ENCODE data around the gene SHC2. TPM values are rescaled to one million over a fixed set of nuclear protein-coding genes. Genes with fewer than 3 reads are reported as not detected.
"Not testable (repeated sequence)": the region's sequence is repeated elsewhere in the genome, so short reads cannot be mapped to it uniquely, and the experiment has no call there.

Gene SHC2
- total and polyA plus RNA-seq, 9 donors = 0.62 to 40.7 (median 15.4) TPM

- WGBS, 3 donors = 57 to 68% (median 60%) methylated on average over 15 of the region's 15 CpGs
- intact Hi-C loops (cut with DNase I) = no loop called here
Observed at GRCh38 chr19:484494-484893, 23.7 kb upstream of the SHC2 start.

GRCh38 chr19:483332-484072 lies 22.7 kb upstream of the SHC2 start:
- no peak for DNase-seq
- Histone ChIP-seq H3K36me3 (no peaks in the 10 kb centered on the region), H3K4me3 (no peak overlapping the region), H3K27me3 (no peaks in the 10 kb centered on the region), H3K4me1 (ENCODE audit: insufficient read depth) (no peaks in the 10 kb centered on the region), H3K27ac (no peak overlapping the region), H3K9me3 (no peaks in the 10 kb centered on the region)
- WGBS, 3 donors = 49 to 57% (median 50%) methylated on average over 21 of the region's 21 CpGs
- intact Hi-C loops (cut with DNase I) = no loop called here
- no peak for TF ChIP-seq EP300 (IDR thresholded peaks at IDR 0.05)
- TF ChIP-seq CTCF (IDR thresholded peaks at IDR 0.05) = no peak
- TF ChIP-seq POLR2A (IDR thresholded peaks at IDR 0.05) = no peak

More at GRCh38 chr19:484494-484893, 23.7 kb upstream of the SHC2 start:
- Histone ChIP-seq H3K27ac (no peak overlapping the region), H3K4me3 (no peak overlapping the region), H3K9me3 (no peaks in the 10 kb centered on the region), H3K4me1 (ENCODE audit: insufficient read depth) (peaks cover under 1% of the 10 kb centered on the region), H3K36me3 (no peaks in the 10 kb centered on the region), H3K27me3 (no peaks in the 10 kb centered on the region)
- TF ChIP-seq EP300 (IDR thresholded peaks at IDR 0.05) (no peak), POLR2A (IDR thresholded peaks at IDR 0.05) (no peak), CTCF (IDR thresholded peaks at IDR 0.05) (no peak)
- DNase-seq = no peak

GRCh38 chr19:482186-483041 lies 21.6 kb upstream of the SHC2 start:
- 53 to 65% (median 56%) methylated on average over 20 of the region's 20 CpGs for WGBS, 3 donors
- H3K27me3 ChIP-seq = no peaks in the 10 kb centered on the region
- TF ChIP-seq EP300 (IDR thresholded peaks at IDR 0.05) (no peak), POLR2A (IDR thresholded peaks at IDR 0.05) (no peak), CTCF (IDR thresholded peaks at IDR 0.05) (no peak)
- H3K4me1 ChIP-seq (ENCODE audit: insufficient read depth) = no peaks in the 10 kb centered on the region
- H3K36me3 ChIP-seq = no peaks in the 10 kb centered on the region
- H3K4me3 ChIP-seq = no peak overlapping the region
- DNase-seq = no peak
- H3K9me3 ChIP-seq = no peaks in the 10 kb centered on the region
- intact Hi-C loops (cut with DNase I) = no loop called here
- no peak overlapping the region for H3K27ac ChIP-seq

- DNase-seq; H3K4me1 ChIP-seq (ENCODE audit: insufficient read depth); H3K27me3 ChIP-seq; intact Hi-C loops (cut with DNase I); H3K9me3 ChIP-seq; H3K36me3 ChIP-seq; H3K27ac ChIP-seq; H3K4me3 ChIP-seq: not testable (repeated sequence)
- WGBS, 3 donors = 76 to 92% (median 92%) methylated on average over 3 of the region's 3 CpGs
Observed at GRCh38 chr19:481100-481499, 20.3 kb upstream of the SHC2 start.
